MM.1S (cell line): ENCODE results near the gene ENG.

ENCODE experiments used
- DNase-seq: peaks from one replicate; pipeline ENCODE4 v3.0.0-alpha.2; 2015
- H2AFZ ChIP-seq: fragments of 300-600 bp; sonication (generic); 2 replicates; pipeline ENCODE4 v1.6.0; 2016; ENCODE audit warnings: antibody characterized with exemption, low read length
- H3F3A ChIP-seq: fragments of 300-600 bp; sonication (generic); 2 replicates; pipeline ENCODE4 v1.6.1; 2016; ENCODE audit warnings: mild to moderate bottlenecking, antibody characterized with exemption, low read length, moderate library complexity, mixed read lengths; ENCODE audit not compliant: insufficient read depth
- H3K27ac ChIP-seq: fragments of 300-600 bp; sonication (generic); 2 replicates; pipeline ENCODE4 v1.5.1; 2016; ENCODE audit warnings: mild to moderate bottlenecking, low read length
- H3K27me3 ChIP-seq: fragments of 300-600 bp; sonication (generic); replicated peaks from 2 replicates; pipeline ENCODE4 v1.6.0; 2016; ENCODE audit warnings: low read length; ENCODE audit not compliant: insufficient read depth
- H3K36me3 ChIP-seq: fragments of 300-600 bp; sonication (generic); replicated peaks from 2 replicates; pipeline ENCODE4 v1.6.1; 2016; ENCODE audit warnings: mild to moderate bottlenecking, low read length, mixed read lengths; ENCODE audit not compliant: insufficient read depth
- H3K4me1 ChIP-seq: fragments of 300-600 bp; sonication (generic); 2 replicates; pipeline ENCODE4 v1.6.1; 2016; ENCODE audit warnings: low read length, mixed read lengths
- H3K4me2 ChIP-seq: fragments of 300-600 bp; sonication (generic); 2 replicates; pipeline ENCODE4 v1.6.0; 2016; ENCODE audit warnings: low read depth, low read length
- H3K4me3 ChIP-seq: fragments of 300-600 bp; sonication (generic); 2 replicates; pipeline ENCODE4 v1.5.1; 2016; ENCODE audit warnings: low read length, mixed read lengths
- H3K79me2 ChIP-seq: fragments of 300-600 bp; sonication (generic); 2 replicates; pipeline ENCODE4 v1.6.1; 2016; ENCODE audit warnings: mixed run types, low read length, mixed read lengths
- H3K9ac ChIP-seq: fragments of 300-600 bp; sonication (generic); 2 replicates; pipeline ENCODE4 v1.6.1; 2016; ENCODE audit warnings: low read length, mixed read lengths
- H3K9me2 ChIP-seq: fragments of 300-600 bp; sonication (generic); replicated peaks from 2 replicates; pipeline ENCODE4 v1.6.1; 2016; ENCODE audit warnings: mild to moderate bottlenecking, low read length, mixed read lengths; ENCODE audit not compliant: insufficient read depth
- H3K9me3 ChIP-seq: fragments of 300-600 bp; sonication (generic); replicated peaks from 2 replicates; pipeline ENCODE4 v1.6.1; 2016; ENCODE audit warnings: mild to moderate bottlenecking, low read length, mixed read lengths; ENCODE audit not compliant: insufficient read depth
- H4K20me1 ChIP-seq: fragments of 300-600 bp; sonication (generic); 2 replicates; pipeline ENCODE4 v1.6.1; 2016; ENCODE audit warnings: mild to moderate bottlenecking, low read length, moderate library complexity, mixed read lengths; ENCODE audit not compliant: insufficient read depth
- CTCF ChIP-seq: fragments of 300-600 bp; sonication (generic); IDR thresholded peaks from 2 replicates; pipeline ENCODE4 v1.5.1; 2016; ENCODE audit warnings: antibody characterized with exemption, low read length, mixed read lengths
- EZH2 ChIP-seq: fragments of 300-600 bp; sonication (generic); optimal IDR thresholded peaks from 2 replicates; pipeline ENCODE3; 2017; ENCODE audit warnings: low read depth, mild to moderate bottlenecking, antibody characterized with exemption, low read length, mixed read lengths
- EZH2phosphoT487 ChIP-seq: fragments of 300-600 bp; sonication (generic); IDR thresholded peaks from 2 replicates; pipeline ENCODE4 v1.6.1; 2018; ENCODE audit warnings: antibody characterized with exemption, low read length

ENG gene

GRCh38 chr9:127829205-127829906 lies 25.1 kb downstream of the ENG start:
- no peaks in the 10 kb centered on the region for H3K4me1 ChIP-seq
- no peaks in the 10 kb centered on the region for H3K9me2 ChIP-seq
- no peaks in the 10 kb centered on the region for H3F3A ChIP-seq
- no peaks in the 10 kb centered on the region; the same call in 1 of the 2 replicates for H3K27me3 ChIP-seq
- H3K27ac ChIP-seq: no peak overlapping the region
- H4K20me1 ChIP-seq: no peaks in the 10 kb centered on the region
- no peak for DNase-seq
- no peak overlapping the region for H3K4me2 ChIP-seq
- no peak overlapping the region for H3K9ac ChIP-seq
- no peaks in the 10 kb centered on the region for H3K79me2 ChIP-seq
- TF ChIP-seq EZH2 (no peak), EZH2phosphoT487 (no peak), CTCF (no peak)
- no peak overlapping the region for H3K4me3 ChIP-seq
- no peaks in the 10 kb centered on the region for H3K9me3 ChIP-seq
- H2AFZ ChIP-seq: no peak overlapping the region
- no peaks in the 10 kb centered on the region for H3K36me3 ChIP-seq

GRCh38 chr9:127828262-127829031 lies 26.0 kb downstream of the ENG start:
- H3K9me2 ChIP-seq: no peaks in the 10 kb centered on the region
- no peak overlapping the region for H3K4me2 ChIP-seq
- no peak overlapping the region for H3K9ac ChIP-seq
- no peaks in the 10 kb centered on the region for H3F3A ChIP-seq
- no peaks in the 10 kb centered on the region; the same call in 1 of the 2 replicates for H3K27me3 ChIP-seq
- no peaks in the 10 kb centered on the region for H3K79me2 ChIP-seq
- no peaks in the 10 kb centered on the region for H3K36me3 ChIP-seq
- H3K4me3 ChIP-seq: no peak overlapping the region
- TF ChIP-seq CTCF (no peak), EZH2phosphoT487 (no peak), EZH2 (no peak)
- DNase-seq: no peak
- no peak overlapping the region for H3K27ac ChIP-seq
- no peaks in the 10 kb centered on the region for H3K9me3 ChIP-seq
- no peak overlapping the region for H2AFZ ChIP-seq
- H4K20me1 ChIP-seq: no peaks in the 10 kb centered on the region
- no peaks in the 10 kb centered on the region for H3K4me1 ChIP-seq

- Histone ChIP-seq H3K36me3 (no peaks in the 10 kb centered on the region), H3K27me3 (no peaks in the 10 kb centered on the region; the same call in 1 of the 2 replicates), H3K9ac (no peak overlapping the region), H3K9me2 (no peaks in the 10 kb centered on the region), H3F3A (0 out of 2 replicates have a peak, but pooled peaks cover 3% of the 10 kb centered on the region), H3K79me2 (no peaks in the 10 kb centered on the region), H4K20me1 (no peaks in the 10 kb centered on the region), H3K4me3 (no peak overlapping the region), H3K4me2 (no peak overlapping the region), H3K9me3 (no peaks in the 10 kb centered on the region), H3K4me1 (no peaks in the 10 kb centered on the region), H3K27ac (no peak overlapping the region), H2AFZ (no peak overlapping the region)
- DNase-seq: no peak
- no peak for TF ChIP-seq EZH2
Measured at GRCh38 chr9:127826253-127826913, 28.1 kb downstream of the ENG start.
